ENCODE results near the gene CCDC24.

GRCh38 chr1:43962324-43962723 is 29.1 kb upstream of the CCDC24 start:
- no peak for TF ChIP-seq POLR2A (IDR thresholded peaks at IDR 0.05)
- TF ChIP-seq, protein P1, sequence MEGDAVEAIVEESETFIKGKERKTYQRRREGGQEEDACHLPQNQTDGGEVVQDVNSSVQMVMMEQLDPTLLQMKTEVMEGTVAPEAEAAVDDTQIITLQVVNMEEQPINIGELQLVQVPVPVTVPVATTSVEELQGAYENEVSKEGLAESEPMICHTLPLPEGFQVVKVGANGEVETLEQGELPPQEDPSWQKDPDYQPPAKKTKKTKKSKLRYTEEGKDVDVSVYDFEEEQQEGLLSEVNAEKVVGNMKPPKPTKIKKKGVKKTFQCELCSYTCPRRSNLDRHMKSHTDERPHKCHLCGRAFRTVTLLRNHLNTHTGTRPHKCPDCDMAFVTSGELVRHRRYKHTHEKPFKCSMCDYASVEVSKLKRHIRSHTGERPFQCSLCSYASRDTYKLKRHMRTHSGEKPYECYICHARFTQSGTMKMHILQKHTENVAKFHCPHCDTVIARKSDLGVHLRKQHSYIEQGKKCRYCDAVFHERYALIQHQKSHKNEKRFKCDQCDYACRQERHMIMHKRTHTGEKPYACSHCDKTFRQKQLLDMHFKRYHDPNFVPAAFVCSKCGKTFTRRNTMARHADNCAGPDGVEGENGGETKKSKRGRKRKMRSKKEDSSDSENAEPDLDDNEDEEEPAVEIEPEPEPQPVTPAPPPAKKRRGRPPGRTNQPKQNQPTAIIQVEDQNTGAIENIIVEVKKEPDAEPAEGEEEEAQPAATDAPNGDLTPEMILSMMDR (IDR thresholded peaks at IDR 0.05): no peak
